UCSD-AML1 (cell line): Measurements from ENCODE around the gene HSP90AB1.

Experiments
- DNase-seq: peaks from one replicate; lab custom pipeline; 2025; ENCODE audit not compliant: unreplicated experiment; lab: John Stamatoyannopoulos, UW

Gene HSP90AB1

DNA sequence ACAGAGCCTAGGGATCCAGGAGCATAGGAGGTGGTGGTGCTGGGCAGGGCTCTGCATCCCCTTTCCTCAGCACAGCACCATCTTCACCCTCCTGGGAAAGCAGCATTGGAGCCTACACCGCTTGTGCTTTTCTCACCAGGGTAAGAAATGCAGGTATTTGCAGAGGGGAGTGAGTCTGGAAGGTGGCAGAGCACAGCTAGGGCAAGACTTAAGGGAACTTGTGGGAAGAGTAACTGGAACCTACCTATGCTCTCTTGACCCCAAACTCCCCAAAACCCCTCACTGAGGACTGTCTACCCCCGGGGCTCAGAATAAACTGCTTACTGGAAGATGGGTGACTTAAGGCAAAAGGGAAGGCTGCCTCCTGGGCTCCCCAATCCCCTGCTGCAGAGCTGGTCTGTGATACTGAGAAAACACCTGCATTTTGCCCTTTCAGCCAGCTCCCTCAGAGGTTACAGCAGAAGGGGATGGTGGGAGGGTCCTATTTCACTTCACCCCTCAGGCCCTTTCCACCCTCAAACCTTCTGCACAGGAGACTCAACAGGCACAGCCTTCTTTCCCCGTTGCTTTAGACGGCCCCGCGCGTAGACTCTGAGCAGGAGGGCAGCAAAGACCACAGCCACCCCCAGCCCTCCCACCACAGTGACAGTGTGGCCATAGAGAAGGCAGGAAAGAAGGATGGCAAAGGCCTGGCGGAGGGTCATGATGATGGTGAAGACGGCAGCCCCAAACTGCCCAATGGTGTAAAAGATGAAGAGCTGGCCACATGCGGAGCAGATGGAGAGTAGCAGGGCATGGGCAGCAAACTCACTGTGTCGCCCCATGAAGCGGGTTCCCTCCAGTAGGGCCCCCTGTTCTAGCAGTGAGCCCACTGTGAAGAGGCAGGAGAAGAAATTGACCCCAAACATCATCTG lies 7.5 kb downstream of the HSP90AB1 start:
- no peak for DNase-seq

- DNase-seq = no peak
Observed at GRCh38 chr6:44255105-44255808, 8.4 kb downstream of the HSP90AB1 start.

DNA sequence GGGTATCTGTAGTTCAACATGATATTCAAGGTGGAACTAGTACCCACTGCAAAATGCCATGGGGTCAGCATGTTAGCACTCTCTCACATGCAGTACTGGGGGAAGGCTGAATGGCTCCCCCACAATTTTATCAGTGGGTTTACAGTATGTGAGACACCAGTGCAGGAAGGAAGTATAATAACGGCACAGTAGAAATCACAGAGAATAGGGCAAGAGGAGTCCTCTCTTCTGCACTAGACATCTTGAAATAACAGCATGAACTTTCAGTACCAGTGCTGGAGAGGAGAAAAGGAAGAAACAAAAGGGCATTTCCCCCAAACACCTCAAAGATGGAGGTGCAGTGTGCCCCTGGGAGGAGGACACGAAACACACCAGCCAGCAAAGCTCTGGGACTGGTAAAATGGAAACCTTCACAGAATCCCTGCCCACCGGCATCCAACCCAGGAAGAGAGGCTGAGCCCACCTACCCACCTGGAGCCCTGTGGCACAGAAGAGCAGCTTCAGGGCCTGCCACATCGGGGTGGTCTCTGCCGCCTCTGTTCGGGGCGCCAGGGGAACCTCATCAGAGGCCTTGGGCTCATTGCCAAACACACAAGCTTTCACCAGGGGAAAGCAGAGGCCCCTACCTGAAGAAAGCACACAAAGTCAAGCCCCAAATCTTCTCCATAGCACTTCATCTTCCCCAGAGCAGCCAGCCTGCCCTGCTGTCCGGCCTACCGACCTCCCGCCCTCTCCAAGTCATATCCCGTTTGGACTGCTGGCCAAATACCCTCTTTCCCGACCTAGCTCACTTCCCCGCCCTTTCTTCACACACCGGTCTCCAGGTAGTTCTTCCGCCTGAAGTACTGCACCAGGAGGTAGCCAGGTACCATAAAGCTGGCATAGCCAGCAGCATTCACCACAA lies 9.2 kb downstream of the HSP90AB1 start:
- no peak for DNase-seq

DNA sequence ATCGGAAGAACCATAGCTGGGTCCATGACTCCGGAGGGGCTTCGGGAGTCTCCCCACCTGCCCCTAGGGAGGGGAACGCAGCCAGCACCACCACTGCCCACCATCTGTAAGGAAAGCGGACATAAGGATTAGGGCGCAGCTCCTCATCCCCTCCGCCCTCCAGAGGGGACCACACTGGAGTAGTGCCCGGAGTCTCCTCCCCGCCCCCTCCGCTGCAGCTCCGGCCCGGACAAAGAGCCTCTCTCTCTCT lies 9.8 kb downstream of the HSP90AB1 start:
- no peak for DNase-seq

- DNase-seq = peak; percentile 78
Observed at GRCh38 chr6:44257025-44257752, 10.3 kb downstream of the HSP90AB1 start, which contains the start of gene SLC35B2. Gene SLC35B2 (minus strand): TSS chr6:44257528. CDS start chr6:44257410, 118 bp downstream.

GRCh38 chr6:44257753-44258324 lies 10.9 kb downstream of the HSP90AB1 start:
- DNase-seq = no peak

DNA sequence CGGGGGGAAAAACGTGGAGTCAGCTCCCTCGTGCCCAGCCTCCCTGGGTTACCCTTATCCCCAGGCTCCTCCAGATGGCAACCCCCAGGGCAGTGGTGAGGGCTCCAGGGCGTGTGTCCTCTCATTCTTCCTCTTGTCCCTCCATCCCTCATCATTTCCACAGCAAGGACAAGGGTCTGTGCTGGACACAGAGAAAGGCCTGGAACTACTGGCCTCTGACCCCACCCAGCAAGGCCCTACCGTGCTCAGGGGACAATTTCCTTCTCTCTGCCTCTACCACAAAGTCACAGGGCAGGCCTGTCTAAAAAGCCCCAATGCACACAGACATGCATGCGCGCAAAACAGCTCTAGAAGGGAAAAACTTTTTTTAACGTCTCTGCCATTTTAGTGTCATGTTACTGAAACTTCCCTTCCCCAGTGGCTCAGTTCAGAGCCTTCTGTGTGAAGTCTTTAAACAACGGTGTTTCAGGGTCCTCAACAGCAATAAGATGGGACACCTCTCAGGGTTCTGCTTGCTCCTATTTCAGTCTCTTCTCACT lies 11.5 kb downstream of the HSP90AB1 start:
- no peak for DNase-seq

GRCh38 chr6:44258921-44259320 lies 12.0 kb downstream of the HSP90AB1 start:
- no peak for DNase-seq

DNA sequence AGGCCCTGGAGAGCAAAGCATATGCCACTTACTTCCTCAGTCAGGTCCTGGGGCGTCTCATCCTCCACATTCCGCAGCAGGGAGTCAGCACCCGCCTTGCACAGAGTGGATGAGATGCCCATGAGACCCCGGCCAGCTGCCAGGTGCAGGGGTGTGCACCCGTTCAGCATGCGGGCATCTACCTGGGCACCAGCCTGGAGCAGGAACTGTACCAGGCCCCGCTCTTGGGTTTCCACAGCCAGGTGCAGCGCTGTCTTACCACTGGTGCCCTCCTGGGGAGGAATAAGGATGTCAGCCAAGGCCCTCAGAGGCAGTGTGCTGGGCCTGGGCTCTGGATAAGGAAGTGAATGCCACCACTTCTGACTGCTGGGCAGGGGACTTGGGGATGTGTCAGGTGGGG lies 13.1 kb downstream of the HSP90AB1 start:
- no peak for DNase-seq

GRCh38 chr6:44260451-44261297 lies 13.8 kb downstream of the HSP90AB1 start:
- DNase-seq = no peak

DNA sequence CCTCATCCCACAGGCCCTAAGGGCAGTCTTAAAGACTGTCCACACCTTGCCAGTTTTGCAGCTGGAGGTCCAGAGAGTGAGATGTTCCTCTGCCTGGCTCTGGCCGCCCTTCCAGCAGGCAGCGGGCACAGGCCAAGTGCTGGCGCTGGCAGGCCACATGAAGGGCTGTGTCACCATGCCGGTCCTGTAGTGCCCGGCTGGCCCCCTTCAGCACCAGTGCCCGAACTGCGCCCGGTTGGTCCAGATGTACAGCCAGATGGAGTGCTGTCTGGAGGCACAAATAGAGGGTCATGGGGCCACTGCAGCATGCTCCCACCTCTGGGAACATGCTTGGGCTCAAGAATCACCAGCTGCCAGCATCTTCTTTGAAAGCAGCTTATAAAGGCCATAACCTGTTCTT lies 14.7 kb downstream of the HSP90AB1 start:
- DNase-seq = no peak

- DNase-seq = no peak
Observed at GRCh38 chr6:44262467-44263353, 15.8 kb downstream of the HSP90AB1 start.

- DNase-seq = peak; percentile 36
Observed at GRCh38 chr6:44263354-44264100, 16.6 kb downstream of the HSP90AB1 start.

DNA sequence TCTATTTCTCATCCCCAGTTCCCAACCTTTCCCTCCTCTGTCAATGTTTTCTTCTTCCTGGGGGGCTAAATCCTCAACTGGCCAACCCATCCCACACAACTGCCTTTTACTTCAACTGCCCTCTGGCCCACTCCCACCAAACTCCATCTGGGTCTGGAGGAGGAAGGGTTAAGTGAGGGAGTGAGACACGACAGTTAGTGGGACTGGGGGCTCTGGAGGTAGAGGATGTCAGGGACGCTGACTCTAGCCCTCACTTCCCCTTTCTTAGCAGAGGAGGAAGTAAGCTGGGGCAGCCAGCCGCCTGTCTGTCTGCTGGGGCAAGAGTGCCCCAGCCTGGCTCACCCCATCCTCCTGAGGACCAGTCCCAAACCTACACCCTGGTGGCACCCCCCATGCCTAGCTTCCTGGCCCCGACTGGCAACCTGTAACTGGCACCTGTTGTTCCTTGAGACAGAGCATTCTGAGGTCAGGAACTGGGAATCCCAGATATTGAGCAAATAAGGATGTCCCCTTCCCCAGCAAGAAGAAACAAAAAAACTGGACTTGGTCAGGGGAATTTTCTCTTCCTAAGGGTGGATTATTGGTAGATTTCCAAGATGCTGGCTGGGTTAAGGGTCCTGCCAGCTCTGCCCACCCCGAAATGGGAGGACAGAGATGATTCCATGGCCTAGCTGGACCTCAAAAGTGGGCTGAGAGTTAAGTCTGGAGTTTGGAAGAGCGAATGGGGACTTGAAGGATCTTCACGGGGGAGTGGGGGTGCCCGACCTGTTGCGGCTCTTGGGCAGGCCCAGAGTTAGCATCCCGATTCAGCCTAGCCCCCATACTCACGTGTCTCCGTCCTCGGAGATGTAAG lies 17.5 kb downstream of the HSP90AB1 start:
- peak; percentile 72 for DNase-seq

- DNase-seq = peak; percentile 93
Observed at GRCh38 chr6:44265007-44265721, 18.3 kb downstream of the HSP90AB1 start, which contains the start of gene NFKBIE. Gene NFKBIE (minus strand): TSS chr6:44265551. CDS start chr6:44265346, 205 bp downstream.

DNA sequence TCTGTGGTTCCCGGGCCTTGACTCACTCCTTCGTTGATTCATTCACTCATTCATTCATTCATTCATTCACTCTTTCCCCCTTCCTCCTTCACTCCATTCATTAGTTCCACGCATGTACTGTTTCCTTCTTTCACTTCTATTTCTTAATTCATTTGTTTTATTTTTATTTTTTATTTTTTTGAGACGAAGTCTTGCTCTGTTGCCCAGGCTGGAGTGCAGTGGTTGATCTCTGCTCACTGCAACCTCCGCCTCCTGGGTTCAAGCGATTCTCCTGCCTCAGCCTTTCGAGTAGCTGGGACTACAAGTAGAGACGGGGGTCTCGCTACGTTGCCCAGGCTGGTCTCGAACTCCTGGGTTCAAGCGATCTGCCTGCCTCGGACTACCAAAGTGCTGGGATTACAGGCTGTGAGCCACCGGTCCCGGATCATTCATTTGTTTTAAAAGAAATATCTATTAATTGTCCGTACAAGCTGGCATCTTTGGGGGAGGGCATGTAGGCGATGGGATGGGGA lies 18.9 kb downstream of the HSP90AB1 start:
- DNase-seq = no peak
